Glutamatergic neuron (in vitro differentiated cells): ENCODE results near the gene MFSD6. TPM values are rescaled to one million over a fixed set of nuclear protein-coding genes. Genes with fewer than 3 reads are reported as not detected.

Experiments used
- DNase-seq: peaks from one replicate; pipeline ENCODE4 v3.0.0; 2022
- H3K27ac Mint-ChIP-seq: one replicate; pipeline ENCODE4 v1.8.0; 2020; ENCODE audit warnings: mild to moderate bottlenecking, mixed read lengths, inconsistent platforms; ENCODE audit not compliant: unreplicated experiment
- H3K27me3 Mint-ChIP-seq: one replicate; pipeline ENCODE4 v1.8.0; 2020; ENCODE audit warnings: mild to moderate bottlenecking, moderate library complexity, mixed read lengths, inconsistent platforms; ENCODE audit not compliant: unreplicated experiment
- H3K36me3 Mint-ChIP-seq: one replicate; pipeline ENCODE4 v1.8.0; 2020; ENCODE audit warnings: mild to moderate bottlenecking, mixed read lengths, inconsistent platforms; ENCODE audit not compliant: unreplicated experiment
- H3K4me1 Mint-ChIP-seq: one replicate; pipeline ENCODE4 v1.8.0; 2020; ENCODE audit warnings: mild to moderate bottlenecking, low read depth, mixed read lengths, inconsistent platforms; ENCODE audit not compliant: unreplicated experiment
- H3K4me3 Mint-ChIP-seq: one replicate; pipeline ENCODE4 v1.8.0; 2020; ENCODE audit warnings: mild to moderate bottlenecking, mixed read lengths, inconsistent platforms; ENCODE audit not compliant: unreplicated experiment
- H3K9me3 Mint-ChIP-seq: one replicate; pipeline ENCODE4 v1.8.0; 2020; ENCODE audit warnings: mild to moderate bottlenecking, moderate library complexity, mixed read lengths, inconsistent platforms; ENCODE audit not compliant: unreplicated experiment
- total RNA-seq: library from RNA; stranded (reverse); fragmentation: NEBNext Ultra II Directional; extraction: Animal tissue kit (Norgen Biotek cat#: 25700); gene quantifications from one replicate; pipeline ENCODE4 v1.2.1, GENCODE V29; 2021; ENCODE audit not compliant: unreplicated experiment
- TF ChIP-seq, protein P1 (sequence below): fragments of 200-600 bp; sonication (generic); IDR thresholded peaks from one replicate; pipeline ENCODE4 v1.5.0; 2021; ENCODE audit not compliant: partially characterized antibody, unreplicated experiment

Gene MFSD6
- total RNA-seq, 1 donor from 2014 or later = 31.0 TPM

DNA sequence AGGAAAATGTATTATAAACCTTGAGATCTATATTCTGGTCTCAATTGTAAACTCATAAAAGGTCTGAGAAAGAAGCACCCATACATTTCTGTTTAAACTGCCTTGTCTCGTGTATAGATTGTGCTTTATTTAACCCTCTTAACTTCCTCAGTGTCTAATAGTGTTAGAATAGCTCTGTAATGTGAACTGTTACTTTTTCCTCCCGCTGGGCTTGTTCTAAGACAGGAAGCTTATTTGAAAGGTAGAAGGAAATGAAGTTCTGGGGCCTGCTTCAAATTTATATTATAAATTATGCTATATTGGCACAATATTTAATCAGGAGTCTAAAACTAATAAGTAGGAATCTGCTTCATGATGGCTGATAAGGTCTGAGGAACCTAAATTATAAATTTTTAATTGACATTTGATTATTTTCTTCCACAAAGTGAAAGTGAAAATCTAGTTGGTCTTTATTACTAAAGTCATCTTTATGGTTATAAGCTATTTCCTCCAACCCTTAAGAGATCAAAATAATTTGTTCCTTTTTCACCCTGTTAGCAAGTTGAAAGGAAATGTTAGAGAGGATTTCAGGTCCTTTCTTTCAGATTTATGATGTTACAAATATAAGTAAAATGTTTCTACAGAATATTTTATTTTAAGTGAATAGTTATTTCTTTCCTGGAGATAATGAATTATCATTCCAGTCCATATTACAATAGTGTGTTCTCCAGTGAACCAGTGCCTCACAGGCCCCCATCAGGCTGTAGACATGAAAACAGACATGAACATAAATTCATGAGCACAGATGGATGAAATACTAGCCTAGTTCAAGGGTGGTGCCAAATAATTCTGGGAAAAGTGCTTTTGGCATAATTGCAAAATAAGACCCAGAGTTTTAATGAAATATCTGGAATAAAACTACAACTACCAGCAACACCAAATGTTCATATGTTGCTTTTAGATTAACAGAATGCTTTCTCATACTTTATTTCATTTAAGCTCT lies 7.9 kb downstream of the MFSD6 start:
- no peaks in the 10 kb centered on the region for H3K36me3 Mint-ChIP-seq
- H3K27ac Mint-ChIP-seq = no peak overlapping the region

DNA sequence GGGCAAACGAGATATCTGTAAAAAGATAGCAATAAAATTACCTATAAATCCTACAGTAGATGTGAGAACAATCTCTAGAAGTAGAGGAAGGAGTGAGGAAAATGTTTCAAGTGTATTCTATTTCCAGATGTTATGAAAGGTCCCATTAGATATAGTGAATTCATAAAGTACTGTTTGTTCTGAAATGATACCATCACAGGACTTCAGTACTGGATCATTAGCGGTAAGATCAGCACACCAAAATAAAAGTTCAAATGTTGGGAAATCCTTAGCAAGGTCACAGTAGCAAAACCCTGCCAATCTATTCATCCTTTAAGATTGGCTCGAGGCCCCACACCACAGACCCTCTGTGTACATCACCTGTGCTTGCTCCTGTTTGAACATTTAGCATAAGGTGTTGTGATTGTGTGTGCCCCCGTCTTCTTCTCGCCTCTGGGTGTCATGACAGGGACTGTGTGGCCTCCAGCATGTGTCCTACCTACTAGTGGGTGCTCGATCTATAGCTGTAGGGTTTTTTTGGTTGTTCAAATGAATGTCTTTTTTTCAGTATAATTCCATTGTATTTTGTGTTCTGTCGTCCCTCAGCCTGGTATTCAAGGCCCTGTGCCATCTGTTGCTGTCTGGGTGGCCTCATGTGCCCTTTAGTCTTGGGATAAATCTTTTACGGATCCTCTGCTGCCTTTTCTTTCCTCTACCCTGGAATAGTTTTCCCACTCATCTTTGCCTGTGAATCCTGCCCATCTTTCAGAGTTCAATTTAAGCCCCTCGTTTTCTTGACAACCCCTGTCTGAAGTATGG lies 9.1 kb downstream of the MFSD6 start:
- Mint-ChIP-seq H3K27ac (no peak overlapping the region), H3K9me3 (no peaks in the 10 kb centered on the region), H3K4me1 (peaks cover 5% of the 10 kb centered on the region), H3K4me3 (no peak overlapping the region), H3K27me3 (peaks cover 2% of the 10 kb centered on the region), H3K36me3 (no peaks in the 10 kb centered on the region)
- DNase-seq = no peak
- TF ChIP-seq, protein P1, sequence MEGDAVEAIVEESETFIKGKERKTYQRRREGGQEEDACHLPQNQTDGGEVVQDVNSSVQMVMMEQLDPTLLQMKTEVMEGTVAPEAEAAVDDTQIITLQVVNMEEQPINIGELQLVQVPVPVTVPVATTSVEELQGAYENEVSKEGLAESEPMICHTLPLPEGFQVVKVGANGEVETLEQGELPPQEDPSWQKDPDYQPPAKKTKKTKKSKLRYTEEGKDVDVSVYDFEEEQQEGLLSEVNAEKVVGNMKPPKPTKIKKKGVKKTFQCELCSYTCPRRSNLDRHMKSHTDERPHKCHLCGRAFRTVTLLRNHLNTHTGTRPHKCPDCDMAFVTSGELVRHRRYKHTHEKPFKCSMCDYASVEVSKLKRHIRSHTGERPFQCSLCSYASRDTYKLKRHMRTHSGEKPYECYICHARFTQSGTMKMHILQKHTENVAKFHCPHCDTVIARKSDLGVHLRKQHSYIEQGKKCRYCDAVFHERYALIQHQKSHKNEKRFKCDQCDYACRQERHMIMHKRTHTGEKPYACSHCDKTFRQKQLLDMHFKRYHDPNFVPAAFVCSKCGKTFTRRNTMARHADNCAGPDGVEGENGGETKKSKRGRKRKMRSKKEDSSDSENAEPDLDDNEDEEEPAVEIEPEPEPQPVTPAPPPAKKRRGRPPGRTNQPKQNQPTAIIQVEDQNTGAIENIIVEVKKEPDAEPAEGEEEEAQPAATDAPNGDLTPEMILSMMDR = no peak

More for the DNA sequence above, 7.9 kb downstream of the MFSD6 start:
- no peaks in the 10 kb centered on the region for H3K9me3 Mint-ChIP-seq
- TF ChIP-seq, protein P1 = no peak
- no peak overlapping the region for H3K4me3 Mint-ChIP-seq
- peaks cover 2% of the 10 kb centered on the region for H3K27me3 Mint-ChIP-seq
- no peak for DNase-seq
- H3K4me1 Mint-ChIP-seq = peaks cover 5% of the 10 kb centered on the region

DNA sequence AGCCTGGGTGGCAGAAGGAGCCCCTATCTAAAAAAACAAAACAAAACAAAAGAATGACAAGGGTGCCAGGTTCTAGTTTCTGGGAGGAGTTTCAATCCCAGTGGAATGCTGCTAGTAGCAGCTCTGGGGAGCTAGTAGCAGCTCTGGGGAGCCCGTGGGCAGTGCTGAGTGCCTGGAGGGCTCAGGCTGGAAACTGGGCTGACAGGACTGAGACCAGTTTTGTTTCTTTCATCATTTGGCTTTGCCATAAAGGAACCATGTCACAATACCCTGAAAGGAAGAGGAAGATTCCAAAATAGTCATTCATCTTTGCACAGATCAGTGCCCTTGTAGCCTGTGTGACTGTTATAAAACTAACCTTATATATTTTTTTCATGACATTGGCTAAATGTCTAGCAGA lies 10.6 kb downstream of the MFSD6 start:
- Mint-ChIP-seq H3K27ac (no peak overlapping the region), H3K4me3 (no peak overlapping the region), H3K27me3 (no peaks in the 10 kb centered on the region), H3K36me3 (no peaks in the 10 kb centered on the region), H3K4me1 (peaks cover 5% of the 10 kb centered on the region), H3K9me3 (no peaks in the 10 kb centered on the region)
- no peak for DNase-seq
- TF ChIP-seq, protein P1 = no peak

DNA sequence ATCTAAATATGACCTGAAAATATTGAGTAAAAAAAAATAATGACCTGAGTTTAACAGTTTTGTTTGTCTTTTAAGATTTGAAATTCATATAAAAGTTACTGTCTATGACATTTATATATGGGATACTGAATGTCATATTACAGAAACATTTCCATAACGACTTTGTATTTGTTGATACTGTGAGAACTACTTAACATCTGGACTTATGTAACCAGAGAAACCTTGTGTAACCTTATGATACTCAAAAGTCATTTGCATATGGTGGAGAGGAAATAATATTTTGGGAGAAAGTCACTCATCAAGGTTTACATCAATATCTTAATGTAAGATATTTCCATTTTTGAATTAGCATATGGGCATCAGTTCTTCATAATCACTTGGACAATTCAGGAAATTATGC lies 12.6 kb downstream of the MFSD6 start:
- no peaks in the 10 kb centered on the region for H3K36me3 Mint-ChIP-seq
- H3K27me3 Mint-ChIP-seq = no peaks in the 10 kb centered on the region
- TF ChIP-seq, protein P1 = no peak

More for the DNA sequence above, 12.6 kb downstream of the MFSD6 start:
- Mint-ChIP-seq H3K4me3 (no peak overlapping the region), H3K27ac (no peak overlapping the region), H3K9me3 (no peaks in the 10 kb centered on the region), H3K4me1 (peaks cover 5% of the 10 kb centered on the region)
- no peak for DNase-seq
